GM18867 (cell line): Measurements from ENCODE around the gene GPD1L.
"Not testable (repeated sequence)": the region's sequence is repeated elsewhere in the genome, so short reads cannot be mapped to it uniquely, and the experiment has no call there.

Source experiments
- ATAC-seq: cut with Tn5 transposase; IDR thresholded peaks from one replicate; pipeline ENCODE4 v1.9.1; 2021; ENCODE audit warnings: mild to moderate bottlenecking, moderate library complexity; ENCODE audit not compliant: unreplicated experiment

GPD1L gene

DNA sequence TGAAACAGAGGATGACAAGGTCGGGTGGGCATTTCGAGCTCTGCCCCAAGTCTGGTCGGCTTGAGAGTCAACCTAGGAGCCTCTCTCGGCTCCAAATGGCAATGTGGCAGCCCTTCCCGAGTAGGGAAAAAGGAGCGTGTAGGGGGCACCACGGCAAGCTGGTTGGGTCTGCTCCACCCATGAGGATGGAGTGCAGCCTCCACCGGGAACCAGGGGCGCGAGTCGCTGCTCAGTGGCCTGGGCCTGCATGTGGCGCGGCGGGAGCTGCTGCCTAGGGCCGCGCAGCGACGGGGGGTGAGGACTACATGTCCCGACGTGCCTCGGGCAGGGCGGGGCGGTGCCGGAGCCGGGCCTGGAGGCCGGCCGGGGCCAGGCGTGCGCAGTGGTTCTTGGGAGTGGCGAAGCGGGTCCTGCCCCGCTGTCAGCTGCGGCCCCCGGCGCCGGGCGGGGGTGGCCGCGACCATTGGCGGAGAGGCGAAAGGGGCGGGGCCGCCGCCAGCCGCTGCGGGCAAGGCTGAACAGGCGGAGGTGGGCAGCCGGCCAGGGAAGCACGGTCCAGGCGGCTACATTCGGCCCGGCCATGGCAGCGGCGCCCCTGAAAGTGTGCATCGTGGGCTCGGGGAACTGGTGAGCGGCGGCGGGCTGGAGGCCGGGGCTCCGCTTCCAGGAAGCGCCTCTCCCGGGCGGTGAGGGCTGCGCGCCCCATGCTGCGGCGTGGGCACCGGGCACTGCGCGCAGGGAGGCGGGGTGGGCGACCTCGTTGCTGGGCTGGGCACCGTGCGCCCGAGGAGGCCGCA is at the start of gene GPD1L:
Gene GPD1L (plus strand): TSS at position 489 of the 797 bp plus-strand sequence. CDS start 92 bp downstream, at position 581.
- ATAC-seq, result peak; percentile 100

DNA sequence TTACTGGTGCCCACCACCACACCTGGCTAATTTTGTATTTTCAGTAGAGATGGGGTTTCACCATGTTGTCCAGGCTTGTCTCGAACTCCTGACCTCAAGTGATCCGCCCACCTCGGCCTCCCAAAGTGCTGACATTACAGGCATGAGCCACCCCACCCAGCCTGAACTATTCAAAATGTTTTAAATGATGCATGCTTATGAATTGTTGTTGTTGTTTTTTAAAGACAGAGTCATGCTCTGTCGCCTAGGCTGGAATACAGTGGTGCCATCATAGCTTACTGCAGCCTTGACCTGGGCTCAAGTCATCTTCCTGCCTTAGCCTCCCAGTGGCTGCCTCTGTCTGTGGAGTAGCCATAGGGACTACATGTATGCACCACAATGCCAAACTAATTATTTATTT is 48.0 kb upstream of the GPD1L start:
- ATAC-seq, result not testable (repeated sequence)

DNA sequence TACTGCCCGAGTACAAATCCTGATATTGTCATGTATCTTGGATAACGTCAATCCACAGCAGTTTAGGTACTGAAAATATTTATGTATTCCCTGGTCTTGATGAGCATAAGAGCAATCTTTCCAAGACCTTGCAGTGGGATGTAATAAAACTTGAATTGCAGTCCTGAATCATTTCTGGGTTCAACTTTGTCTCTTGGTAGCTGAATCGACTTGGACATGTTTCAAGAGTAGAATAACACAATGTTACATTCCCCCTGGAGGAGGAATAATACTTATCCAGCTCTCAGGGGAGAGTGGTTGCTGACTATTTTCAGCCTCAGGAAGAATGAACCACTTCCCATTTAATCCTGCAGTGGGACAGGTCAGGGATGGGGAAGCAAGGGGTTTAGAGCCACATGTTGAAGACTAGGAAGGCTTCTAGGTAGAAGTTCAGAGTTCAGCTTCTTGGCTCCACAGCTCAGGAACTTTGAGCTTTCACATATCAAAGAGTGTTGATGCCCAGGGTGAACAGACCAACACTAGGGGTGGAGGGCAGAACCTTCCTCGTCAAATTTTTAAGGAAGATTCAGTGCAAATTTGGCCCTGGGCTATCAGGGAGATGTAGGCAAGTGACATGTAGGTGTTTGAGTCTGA is 43.4 kb upstream of the GPD1L start:
- ATAC-seq, result no peak

DNA sequence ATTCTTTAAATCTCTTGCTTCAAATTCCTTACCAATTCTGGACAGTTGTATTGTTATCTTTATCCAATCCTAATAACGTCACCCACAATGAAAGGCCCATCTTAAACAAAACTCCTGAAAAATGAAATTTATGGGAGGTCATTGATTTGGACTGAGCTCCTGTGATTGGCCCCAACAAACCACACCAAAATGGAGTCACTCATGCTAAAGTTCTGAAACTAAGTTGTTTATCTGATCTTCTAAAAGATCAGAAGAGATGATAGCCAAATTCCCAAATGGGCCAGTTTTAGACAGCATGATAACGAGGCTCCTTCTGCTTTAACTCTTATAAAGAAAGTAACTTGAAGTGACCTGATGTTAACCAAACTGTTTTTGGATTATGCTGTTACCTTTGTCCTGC is 39.7 kb upstream of the GPD1L start:
- no peak for ATAC-seq

DNA sequence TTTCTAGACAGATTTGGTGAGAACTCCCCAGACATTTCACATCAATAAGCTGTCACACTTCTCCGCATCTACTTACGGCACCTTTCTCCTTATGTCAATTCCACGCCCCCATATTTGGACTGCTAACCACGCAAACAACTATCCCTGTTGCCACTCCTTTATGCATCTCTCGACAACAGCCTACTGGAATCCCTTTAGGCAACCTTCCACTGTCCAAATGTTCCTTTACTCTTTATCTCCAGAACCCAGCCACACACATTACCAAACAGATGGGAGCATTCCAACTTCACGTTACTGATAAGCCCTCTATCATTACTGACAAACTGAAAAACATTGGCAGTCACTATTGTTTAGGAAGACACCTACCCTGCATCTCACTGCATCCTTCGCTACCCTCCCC is 32.2 kb upstream of the GPD1L start:
- ATAC-seq, result not testable (repeated sequence)

DNA sequence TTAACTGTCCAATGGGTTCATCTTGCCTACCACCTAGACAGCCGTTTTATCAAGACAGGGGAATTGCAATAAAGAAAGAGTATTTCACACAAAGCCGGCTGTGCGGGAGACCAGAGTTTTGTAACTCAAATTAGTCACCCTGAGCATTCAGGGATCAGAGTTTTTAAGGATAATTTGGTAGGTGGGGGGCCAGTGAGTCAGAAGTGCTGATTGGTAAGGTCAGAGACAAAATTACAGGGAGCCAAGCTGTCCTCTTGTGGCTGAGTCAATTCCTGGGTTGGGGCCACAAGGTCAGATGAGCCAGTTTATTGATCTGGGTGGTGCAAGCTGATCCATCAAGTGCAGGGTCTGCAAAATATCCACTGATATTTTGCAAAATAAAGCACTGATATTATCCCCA is 29.9 kb upstream of the GPD1L start:
- no peak for ATAC-seq

DNA sequence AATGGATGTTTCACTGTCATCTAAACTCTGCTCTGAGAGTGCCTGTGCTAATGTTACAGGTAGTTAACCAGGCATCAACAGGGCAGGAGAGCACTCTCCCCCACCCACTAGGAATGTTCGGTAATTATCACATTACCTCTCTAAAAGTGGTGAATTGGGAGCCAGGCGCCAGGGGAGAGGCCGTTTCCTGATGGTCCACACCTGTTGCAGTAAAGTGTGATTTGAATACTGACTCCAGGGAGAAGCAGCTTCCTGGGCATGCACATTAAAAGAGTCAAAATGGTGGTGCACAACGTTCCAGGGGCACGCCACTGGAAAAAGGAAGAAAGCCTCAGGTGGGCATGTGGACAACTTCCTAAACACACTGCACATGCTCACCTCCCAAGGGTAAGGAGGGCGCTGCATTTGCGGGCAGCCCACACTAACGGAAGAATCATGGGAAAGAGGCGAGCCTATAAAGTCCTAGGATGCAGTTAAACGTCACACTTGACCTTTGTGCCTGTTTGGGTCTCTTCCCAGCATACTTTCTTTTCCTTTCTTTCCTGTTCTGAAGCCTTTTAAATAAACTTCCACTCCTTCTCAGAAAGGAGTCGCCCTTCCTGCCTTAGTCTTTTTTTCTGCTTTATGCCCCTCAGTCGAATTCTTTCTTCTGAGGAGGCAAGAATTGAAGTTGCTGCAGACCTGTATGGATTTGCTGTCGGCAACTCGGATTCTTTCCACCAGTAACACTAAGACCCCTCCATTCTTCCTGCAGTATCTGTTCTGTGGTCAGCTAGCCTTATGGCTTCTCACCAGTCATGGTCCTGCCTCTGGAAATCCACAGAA is 28.9 kb upstream of the GPD1L start:
- ATAC-seq, result no peak

DNA sequence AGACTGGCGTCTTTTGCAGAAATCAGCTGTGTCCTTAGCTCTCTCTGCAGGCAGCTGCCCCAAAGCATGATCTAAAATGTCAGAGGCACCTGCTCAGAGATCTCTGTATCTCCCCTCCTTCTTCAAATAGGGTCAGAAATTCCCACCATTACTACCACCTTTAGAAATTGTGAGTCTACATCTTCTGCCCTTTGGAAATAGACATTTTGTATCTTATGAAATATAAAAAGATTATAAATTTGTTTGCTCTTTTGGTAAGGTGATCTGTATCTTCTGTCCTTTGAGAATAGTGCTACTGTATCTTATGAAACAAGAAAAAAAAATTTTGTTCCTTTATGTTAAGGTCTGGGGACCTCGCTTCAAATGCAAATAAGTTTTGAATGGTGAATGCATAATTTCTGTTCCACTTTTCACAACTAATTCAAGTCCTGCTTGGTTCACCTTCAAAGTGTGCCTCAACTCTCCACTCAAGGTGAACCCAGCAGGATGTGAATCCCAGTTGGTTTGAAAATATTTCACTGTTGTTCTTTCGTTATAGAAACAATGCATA is 28.3 kb upstream of the GPD1L start:
- ATAC-seq, result no peak

DNA sequence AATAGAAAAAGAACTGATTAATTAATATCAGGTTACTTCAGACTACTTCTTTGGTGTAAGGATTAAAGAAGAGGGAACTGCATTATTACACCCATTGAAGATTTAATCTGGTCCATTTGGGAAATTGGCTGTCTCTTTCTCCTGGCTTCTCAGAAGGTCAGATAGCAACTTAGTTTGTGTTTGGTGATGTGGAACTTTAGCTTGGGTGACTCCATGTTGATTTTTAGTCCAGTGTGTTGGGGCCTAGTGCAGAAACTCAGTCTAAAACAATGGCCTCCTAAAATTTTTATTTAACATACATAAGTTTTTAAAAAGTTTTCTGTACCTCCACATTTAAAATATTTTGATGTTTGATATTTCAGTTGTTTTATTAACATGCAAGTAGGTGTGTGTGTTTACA is 27.6 kb upstream of the GPD1L start:
- ATAC-seq, result no peak

DNA sequence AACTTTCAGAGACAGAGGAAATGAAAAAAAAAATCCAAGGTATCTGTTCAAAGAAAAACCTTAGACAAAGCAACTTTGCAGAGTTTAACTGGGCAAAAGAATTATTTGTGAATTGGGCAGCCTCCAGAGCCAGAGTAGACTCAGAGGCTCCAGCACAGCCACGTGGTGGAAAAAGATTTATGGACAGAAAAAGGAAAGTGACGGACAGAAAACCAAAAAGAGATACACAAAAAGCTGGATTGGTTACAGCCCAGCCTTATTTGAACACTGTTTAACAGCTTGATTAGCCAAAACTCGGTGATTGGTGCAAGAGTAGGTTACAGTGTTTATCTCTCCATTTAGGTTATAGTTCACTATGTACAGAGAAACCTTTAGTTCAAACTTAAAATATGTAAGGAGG is 23.7 kb upstream of the GPD1L start:
- ATAC-seq, result no peak

DNA sequence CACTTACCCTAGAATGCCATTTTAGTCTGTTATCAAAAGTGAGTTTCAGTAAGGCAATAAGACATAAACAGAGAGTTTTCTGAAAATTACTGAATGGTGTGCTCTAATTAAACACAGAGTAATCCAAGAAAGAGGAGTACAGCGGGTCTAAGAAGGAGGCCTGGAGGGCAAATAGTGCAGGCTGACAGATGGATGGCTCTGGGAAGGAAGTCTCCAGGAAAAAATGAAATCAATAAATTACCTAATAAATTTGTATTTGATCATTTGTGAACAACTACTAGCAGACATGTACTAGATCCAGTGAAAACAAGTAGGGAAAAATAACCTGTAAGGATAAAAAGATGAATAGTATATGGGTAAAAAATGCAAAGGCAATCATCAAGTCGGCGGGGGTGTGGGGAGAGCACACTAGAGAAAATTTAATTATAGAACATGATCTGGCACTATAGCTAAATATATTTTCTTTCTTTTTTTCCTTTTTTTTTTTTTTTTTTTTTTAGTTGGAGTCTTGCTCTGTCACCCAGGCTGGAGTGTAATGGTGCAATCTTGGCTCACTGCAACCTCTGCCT is 22.6 kb upstream of the GPD1L start:
- ATAC-seq, result no peak

DNA sequence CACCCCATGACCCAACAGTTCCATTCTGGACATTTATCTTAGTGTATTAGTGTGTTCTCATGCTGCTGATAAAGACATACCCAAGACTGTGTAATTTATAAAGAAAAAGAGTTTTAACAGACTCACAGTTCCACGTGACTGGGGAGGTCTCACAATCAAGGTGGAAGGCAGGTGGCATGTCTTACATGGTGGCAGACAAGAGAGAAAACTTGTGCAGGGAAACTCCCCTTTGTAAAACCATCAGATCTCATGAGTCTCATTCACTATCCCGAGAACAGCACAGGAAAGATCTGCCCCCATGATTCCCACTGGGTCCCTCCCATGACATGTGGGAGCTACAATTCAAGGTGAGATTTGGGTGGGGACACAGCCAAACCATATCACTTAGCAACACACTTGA is 21.6 kb upstream of the GPD1L start:
- no peak for ATAC-seq

DNA sequence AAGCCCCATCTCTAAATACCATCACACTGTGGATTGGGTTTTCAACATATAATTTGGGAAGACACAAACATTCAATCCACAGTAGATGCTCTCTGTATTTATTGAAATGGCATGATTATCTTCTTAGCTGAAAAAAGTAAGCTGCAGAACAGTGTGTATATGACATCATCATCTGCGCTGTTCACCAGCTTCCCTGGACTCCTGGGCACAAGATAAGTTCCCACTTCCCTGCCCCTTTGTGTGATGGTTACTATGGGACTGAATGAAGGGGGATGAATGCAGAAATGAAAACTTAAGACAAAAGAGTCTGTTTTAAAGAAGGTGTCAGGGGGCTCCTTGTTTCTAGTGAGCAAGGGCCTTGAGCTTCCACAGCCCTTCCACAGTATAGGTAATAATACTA is 20.0 kb upstream of the GPD1L start:
- ATAC-seq, result no peak

DNA sequence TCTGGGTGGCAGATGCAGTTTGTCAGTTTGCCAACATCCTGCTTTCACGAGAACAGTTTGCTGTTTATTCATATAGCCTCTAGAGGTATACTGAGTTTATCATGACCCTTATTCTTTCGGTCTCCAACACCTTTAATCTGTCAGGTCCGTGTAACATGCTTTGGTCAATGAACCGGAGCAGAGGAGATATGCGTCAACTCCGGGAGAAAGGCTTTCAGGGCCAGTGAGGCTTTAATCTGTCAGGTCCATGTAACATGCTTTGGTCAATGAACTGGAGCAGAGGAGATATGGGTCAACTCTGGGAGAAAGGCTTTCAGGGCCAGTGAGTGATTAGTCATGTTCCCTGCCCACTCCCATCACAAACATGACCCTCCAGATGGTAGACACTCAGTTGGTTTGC is 16.9 kb upstream of the GPD1L start:
- no peak for ATAC-seq

DNA sequence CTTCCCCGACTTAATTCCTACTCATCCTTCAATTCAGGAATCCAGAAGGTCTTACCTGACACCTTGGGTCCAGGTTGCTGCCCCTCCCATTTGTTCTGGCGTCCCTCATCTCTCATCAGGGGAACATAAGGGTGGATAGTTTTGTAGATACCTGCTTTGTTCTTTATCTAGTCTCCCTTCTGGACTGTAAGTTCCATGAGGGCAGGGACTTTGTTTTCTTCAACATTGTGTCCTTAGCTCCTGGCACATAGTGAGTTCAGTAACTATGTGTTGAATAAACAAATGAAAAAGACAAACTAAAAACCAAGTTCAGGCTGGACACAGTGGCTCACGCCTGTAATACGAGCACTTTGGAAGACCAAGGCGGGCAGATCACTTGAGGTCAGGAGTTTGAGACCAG is 13.2 kb upstream of the GPD1L start:
- no peak for ATAC-seq

DNA sequence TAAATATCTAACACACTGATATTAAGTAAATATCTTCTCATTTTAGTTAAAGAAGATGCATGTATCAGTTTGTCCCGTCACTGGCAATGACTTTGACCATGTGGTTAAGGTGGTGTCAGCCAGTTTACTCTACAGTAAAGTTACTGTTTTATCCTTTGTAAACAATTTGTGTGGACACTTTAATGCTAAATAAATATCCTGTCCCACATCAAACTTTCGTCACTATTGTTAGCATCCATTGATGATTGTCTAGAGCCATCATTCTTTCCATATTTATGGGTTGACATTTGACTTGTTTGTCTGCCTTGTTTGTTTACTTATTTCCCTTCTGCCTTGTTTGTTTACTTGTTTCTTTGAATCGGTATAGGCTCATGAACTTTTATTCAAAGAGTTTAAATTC is 11.0 kb upstream of the GPD1L start:
- no peak for ATAC-seq

DNA sequence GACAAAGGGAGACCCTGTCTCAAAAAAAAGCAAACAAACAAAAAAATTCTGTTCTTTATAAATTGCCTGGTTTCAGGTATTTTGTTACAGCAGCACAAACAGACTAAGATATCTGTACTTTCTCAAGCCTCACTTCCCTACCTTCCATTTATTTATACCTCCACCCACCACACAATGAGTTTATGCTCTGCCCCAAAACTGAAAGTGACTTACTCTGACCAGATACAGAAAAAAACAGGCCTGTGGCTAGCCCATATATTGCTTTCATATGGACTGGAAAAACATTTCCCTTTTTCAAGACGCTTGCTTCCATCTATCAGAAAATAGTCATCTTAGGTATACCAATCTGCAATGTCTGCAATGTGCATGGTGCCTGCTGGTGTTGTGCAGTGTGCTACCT is 8.7 kb upstream of the GPD1L start:
- peak; percentile 93 for ATAC-seq

DNA sequence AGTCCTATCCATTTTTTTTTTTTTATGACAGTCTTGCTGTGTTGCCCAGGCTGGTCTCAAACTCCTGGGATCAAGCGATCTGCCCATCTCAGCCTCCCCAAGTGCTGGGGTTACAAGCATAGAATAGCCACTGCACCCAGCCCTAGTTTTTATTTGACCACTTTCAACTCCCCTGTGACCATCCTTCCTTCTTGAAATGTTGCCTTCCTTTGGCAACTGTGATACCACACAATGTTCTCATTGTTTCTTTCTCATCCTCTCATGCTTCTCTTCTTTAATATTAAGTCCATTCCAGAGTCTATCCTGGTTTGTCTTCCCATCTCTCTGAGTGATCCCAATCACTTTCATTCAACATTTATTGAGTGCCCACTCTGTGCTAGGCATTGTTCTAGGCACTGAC is 7.9 kb upstream of the GPD1L start:
- no peak for ATAC-seq

DNA sequence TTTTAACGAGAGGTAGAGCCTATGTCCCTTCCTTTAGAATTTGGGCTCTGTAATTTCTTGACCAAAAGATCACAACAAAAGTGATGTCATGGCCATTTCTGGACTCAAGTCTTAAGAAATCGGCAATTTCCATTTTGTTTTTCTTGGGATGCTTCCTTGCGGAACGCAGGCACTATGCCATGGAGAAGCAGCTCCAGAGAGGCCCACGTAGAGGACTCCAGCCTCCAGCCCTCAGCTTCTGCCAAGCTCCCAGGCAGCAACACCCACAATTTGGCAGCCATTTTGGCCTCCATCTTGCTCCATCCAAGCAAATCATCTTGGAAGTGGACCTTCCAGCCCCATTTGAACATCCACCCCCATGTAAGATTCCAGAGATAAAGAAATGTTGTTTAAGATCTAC is 6.0 kb upstream of the GPD1L start:
- no peak for ATAC-seq

DNA sequence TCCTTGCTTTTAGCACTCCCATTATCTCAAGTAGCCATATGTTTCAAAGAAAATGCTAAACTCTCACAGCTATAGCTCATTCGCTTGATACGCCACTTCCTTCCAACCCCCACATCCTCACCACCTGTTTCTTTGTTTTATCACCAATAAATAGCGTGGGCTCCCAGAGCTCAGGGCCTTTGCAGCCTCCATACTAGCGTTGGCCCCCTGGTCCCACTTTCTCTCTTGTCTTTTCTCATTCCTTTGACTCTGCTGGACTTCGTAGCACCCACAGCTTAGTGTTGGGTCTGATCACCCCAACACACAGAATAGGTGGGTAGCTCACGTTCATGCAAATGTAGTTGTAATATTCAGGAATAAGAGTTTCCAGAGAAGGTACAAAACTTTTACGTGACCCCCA is 4.1 kb upstream of the GPD1L start:
- ATAC-seq, result no peak

DNA sequence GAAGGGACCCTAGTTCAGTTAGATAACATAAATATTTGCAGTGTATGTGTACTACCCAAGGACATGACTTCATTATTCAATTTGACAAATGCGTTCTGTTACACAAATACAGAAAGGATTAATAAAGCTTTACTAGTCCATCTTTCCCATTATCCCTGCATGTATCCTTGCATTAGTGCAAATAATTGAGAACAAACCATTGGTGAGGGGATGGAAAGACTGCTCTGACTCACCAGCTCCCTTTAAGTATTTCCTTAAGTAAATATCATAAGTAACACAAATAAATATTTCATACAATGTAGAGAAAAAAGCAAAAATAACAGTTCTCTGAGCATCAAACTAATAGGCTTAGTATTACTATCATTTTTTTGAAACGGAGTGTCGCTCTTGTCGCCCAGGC is 1.9 kb upstream of the GPD1L start:
- no peak for ATAC-seq
